Panc1 (cell line): ENCODE data around the gene CCDC154. TPM values are rescaled to one million over a fixed set of nuclear protein-coding genes. Genes with fewer than 3 reads are reported as not detected.

Experiments
- ATAC-seq: fragments of 200-7000 bp; cut with Tn5 transposase; 2 replicates; pipeline ENCODE4 v1.9.1; 2020; ENCODE audit warnings: mild to moderate bottlenecking, moderate library complexity
- BruUV-seq: library from RNA; stranded (reverse); fragments of 400-500 nt; replicated peaks from 2 replicates; lab custom pipeline; 2021; lab: Mats Ljungman, UMichigan
- CTCF ChIA-PET: fragments of 300-600 bp; sonication (Branson Sonifier 250); formaldehyde crosslinking; loops from one replicate; lab custom pipeline; 2022; ENCODE audit warnings: antibody characterized with exemption; lab: Charles Lee
- POLR2A ChIA-PET: fragments of 300-600 bp; sonication (Branson Sonifier 250); formaldehyde crosslinking; loops from one replicate; lab custom pipeline; 2022; ENCODE audit warnings: antibody characterized with exemption; lab: Charles Lee
- DNase-seq: peaks from one replicate; pipeline ENCODE4 v3.0.0-alpha.2; 2010; ENCODE audit warnings: low read depth, low spot score
- H3K27ac ChIP-seq: 2 replicates; pipeline ENCODE4 v1.5.1; 2011; ENCODE audit warnings: mild to moderate bottlenecking, low read length, inconsistent platforms
- H3K27me3 ChIP-seq: fragments of 200-500 bp; sonication (Bioruptor generic); 2 replicates; pipeline ENCODE4 v1.6.0; 2014; ENCODE audit warnings: low read length, inconsistent platforms; ENCODE audit not compliant: control insufficient read depth, insufficient read depth
- H3K36me3 ChIP-seq: fragments of 200-500 bp; sonication (Bioruptor generic); 2 replicates; pipeline ENCODE4 v1.5.1; 2014; ENCODE audit warnings: inconsistent platforms, mild to moderate bottlenecking, low read length, moderate library complexity; ENCODE audit not compliant: control insufficient read depth, insufficient read depth
- H3K4me1 ChIP-seq: 2 replicates; pipeline ENCODE4 v1.5.1; 2011; ENCODE audit warnings: inconsistent platforms, mild to moderate bottlenecking, low read length, moderate library complexity; ENCODE audit not compliant: control insufficient read depth, insufficient read depth
- H3K4me3 ChIP-seq, 2 experiments: 2 replicates each; pipeline ENCODE4 v1.5.1; 2011 to 2012; ENCODE audit warnings: low read depth in 2 of 2, low read length in 2 of 2, mild to moderate bottlenecking in 2 of 2, inconsistent platforms in 1 of 2, moderate library complexity in 1 of 2
- H3K9me3 ChIP-seq: fragments of 200-500 bp; sonication (Bioruptor generic); 2 replicates; pipeline ENCODE4 v1.5.1; 2014; ENCODE audit warnings: low read depth, mild to moderate bottlenecking, inconsistent platforms, low read length, moderate library complexity; ENCODE audit not compliant: control insufficient read depth, insufficient read depth
- POLR2AphosphoS5 ChIP-seq: IDR thresholded peaks from 2 replicates; pipeline ENCODE4 v1.6.1; 2012; ENCODE audit warnings: mild to moderate bottlenecking, low read depth, low read length, moderate library complexity
- SIN3A ChIP-seq: IDR thresholded peaks from 2 replicates; pipeline ENCODE4 v1.6.1; 2012; ENCODE audit warnings: low read depth, mild to moderate bottlenecking, low read length, moderate library complexity, borderline replicate concordance; ENCODE audit not compliant: insufficient read depth
- TCF7L2 ChIP-seq: IDR thresholded peaks from 2 replicates; pipeline ENCODE4 v1.6.1; 2011; ENCODE audit warnings: mild to moderate bottlenecking, low read depth, low read length, inconsistent platforms
- in situ Hi-C: cut with HindIII; loops from 2 replicates; pipeline ENCODE4 v1.10.0; 2016; ENCODE audit warnings: low sequenced_read_pairs, low pct_unique_long_range_greater_than_20kb
- intact Hi-C: fragments of 100-400 bp; cut with micrococcal nuclease; formaldehyde crosslinking; loops from one replicate; pipeline ENCODE4 v1.10.0; 2022; ENCODE audit not compliant: unreplicated experiment
- total RNA-seq: library from RNA; stranded (reverse); gene quantifications from one replicate; pipeline ENCODE4 v1.2.1, GENCODE V29; 2021; ENCODE audit not compliant: unreplicated experiment
- TF ChIP-seq, protein P1 (sequence below), 2 experiments: IDR thresholded peaks; 2 replicates each; pipeline ENCODE4 v1.6.1; 2011 to 2012; ENCODE audit warnings: low read depth in 2 of 2, control low read depth in 1 of 2, low read length in 1 of 2, mild to moderate bottlenecking in 1 of 2, moderate library complexity in 1 of 2; ENCODE audit not compliant: insufficient read depth in 1 of 2
- TF ChIP-seq, protein P2 (sequence below): fragments of 450-650 bp; IDR thresholded peaks from 2 replicates; pipeline ENCODE4 v1.5.1; 2017; ENCODE audit warnings: mild to moderate bottlenecking

The CCDC154 gene
- total RNA-seq, 1 experiment from 2014 or later, result 2.0 TPM

DNA sequence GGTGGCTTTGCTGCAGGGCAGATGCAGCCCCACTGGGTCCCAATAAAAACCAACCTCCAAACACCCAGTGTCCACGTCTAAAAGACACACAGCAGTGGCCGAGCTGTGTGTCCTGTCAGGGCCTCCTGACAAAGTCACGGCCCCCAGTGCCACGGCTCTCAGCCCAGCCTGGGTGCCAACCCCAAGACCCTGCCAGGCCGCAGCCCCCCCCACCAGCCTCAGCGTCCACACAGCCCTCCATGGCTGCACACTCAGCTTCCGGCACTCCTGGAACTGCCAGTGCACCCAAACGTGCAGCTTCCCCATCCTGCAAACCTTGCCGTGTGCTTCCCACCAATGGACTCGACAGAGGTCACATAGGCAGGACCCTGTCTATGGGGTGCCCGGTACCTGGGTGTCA is 3.6 kb upstream of the CCDC154 start:
- Histone ChIP-seq H3K9me3 (no peaks in the 10 kb centered on the region), H3K4me3 (no peak overlapping the region), H3K27me3 (no peaks in the 10 kb centered on the region), H3K36me3 (no peaks in the 10 kb centered on the region; the same call in 1 of the 2 replicates), H3K4me1 (no peaks in the 10 kb centered on the region), H3K27ac (no peak overlapping the region)
- TF ChIP-seq POLR2AphosphoS5, result no peak
- TF ChIP-seq, protein P1, sequence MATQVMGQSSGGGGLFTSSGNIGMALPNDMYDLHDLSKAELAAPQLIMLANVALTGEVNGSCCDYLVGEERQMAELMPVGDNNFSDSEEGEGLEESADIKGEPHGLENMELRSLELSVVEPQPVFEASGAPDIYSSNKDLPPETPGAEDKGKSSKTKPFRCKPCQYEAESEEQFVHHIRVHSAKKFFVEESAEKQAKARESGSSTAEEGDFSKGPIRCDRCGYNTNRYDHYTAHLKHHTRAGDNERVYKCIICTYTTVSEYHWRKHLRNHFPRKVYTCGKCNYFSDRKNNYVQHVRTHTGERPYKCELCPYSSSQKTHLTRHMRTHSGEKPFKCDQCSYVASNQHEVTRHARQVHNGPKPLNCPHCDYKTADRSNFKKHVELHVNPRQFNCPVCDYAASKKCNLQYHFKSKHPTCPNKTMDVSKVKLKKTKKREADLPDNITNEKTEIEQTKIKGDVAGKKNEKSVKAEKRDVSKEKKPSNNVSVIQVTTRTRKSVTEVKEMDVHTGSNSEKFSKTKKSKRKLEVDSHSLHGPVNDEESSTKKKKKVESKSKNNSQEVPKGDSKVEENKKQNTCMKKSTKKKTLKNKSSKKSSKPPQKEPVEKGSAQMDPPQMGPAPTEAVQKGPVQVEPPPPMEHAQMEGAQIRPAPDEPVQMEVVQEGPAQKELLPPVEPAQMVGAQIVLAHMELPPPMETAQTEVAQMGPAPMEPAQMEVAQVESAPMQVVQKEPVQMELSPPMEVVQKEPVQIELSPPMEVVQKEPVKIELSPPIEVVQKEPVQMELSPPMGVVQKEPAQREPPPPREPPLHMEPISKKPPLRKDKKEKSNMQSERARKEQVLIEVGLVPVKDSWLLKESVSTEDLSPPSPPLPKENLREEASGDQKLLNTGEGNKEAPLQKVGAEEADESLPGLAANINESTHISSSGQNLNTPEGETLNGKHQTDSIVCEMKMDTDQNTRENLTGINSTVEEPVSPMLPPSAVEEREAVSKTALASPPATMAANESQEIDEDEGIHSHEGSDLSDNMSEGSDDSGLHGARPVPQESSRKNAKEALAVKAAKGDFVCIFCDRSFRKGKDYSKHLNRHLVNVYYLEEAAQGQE (IDR thresholded peaks at IDR 0.05; ENCODE audit: insufficient read depth in 1 of 2, low read depth in 2 of 2, low read length in 1 of 2), result no peak
- TF ChIP-seq, protein P2, sequence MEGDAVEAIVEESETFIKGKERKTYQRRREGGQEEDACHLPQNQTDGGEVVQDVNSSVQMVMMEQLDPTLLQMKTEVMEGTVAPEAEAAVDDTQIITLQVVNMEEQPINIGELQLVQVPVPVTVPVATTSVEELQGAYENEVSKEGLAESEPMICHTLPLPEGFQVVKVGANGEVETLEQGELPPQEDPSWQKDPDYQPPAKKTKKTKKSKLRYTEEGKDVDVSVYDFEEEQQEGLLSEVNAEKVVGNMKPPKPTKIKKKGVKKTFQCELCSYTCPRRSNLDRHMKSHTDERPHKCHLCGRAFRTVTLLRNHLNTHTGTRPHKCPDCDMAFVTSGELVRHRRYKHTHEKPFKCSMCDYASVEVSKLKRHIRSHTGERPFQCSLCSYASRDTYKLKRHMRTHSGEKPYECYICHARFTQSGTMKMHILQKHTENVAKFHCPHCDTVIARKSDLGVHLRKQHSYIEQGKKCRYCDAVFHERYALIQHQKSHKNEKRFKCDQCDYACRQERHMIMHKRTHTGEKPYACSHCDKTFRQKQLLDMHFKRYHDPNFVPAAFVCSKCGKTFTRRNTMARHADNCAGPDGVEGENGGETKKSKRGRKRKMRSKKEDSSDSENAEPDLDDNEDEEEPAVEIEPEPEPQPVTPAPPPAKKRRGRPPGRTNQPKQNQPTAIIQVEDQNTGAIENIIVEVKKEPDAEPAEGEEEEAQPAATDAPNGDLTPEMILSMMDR, result no peak
- no peak for TF ChIP-seq TCF7L2
- TF ChIP-seq SIN3A, result no peak
- DNase-seq (no peak), ATAC-seq (no peak)
- BruUV-seq, result no TSS peak
- intact Hi-C loops (no loop called here), in situ Hi-C loops (no loop called here)
- CTCF ChIA-PET, result no interaction called here
- POLR2A ChIA-PET, result no interaction called here

DNA sequence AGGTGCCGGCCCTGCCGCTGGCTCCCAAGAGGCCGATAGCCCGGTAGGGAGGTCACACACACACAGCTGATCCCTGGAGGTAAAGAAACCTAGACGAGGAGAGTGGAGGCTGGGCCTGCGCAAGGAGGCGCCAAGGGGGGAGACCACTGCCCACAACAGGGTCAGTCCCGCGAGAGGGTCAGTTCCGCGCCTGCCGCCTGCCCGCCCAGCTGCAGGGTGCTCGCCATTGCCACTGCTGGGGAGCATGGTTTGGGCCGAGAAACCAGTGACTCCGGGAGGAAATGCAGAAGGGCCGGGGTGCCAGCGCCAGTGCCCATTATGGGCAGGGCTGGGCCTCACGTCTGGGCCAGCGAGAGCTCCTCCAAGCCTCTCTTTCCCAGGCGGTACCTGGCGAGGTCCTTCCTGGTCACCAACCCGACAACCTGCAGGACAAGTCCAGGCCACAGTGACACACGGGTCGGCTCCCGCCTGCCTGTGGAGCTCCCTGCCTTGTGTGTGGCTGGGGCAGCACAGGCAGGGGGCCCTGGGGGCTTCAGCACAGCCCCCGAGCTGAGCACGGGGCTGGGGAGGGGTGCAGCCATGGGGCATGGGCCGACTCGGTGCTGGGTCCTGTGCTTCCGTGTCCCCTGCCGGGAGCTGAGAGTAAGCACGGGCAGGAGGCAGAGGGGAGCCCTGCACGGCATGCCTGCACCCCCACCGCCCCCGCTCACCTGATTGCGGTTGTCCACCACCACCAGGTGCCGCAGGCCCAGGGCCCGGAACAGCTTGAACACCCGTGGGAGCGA is 2.1 kb upstream of the CCDC154 start:
- no peak for ATAC-seq
- H3K4me3 ChIP-seq, result no peak overlapping the region
- ChIA-PET POLR2A (no interaction called here), CTCF (no interaction called here)
- H3K9me3 ChIP-seq, result no peaks in the 10 kb centered on the region
- in situ Hi-C loops, result no loop called here
- DNase-seq, result no peak
- no peak overlapping the region for H3K27ac ChIP-seq
- H3K4me1 ChIP-seq, result no peaks in the 10 kb centered on the region
- no peaks in the 10 kb centered on the region for H3K36me3 ChIP-seq
- intact Hi-C loops, result no loop called here
- no TSS peak for BruUV-seq
- H3K27me3 ChIP-seq, result no peaks in the 10 kb centered on the region
- no peak for TF ChIP-seq SIN3A
- no peak for TF ChIP-seq POLR2AphosphoS5
- TF ChIP-seq, protein P2, result no peak
- TF ChIP-seq, protein P1 (IDR thresholded peaks at IDR 0.05; ENCODE audit: insufficient read depth in 1 of 2, low read depth in 2 of 2, low read length in 1 of 2), result no peak
